ENCODE results near the gene ERICH3.

The ERICH3 gene

DNA sequence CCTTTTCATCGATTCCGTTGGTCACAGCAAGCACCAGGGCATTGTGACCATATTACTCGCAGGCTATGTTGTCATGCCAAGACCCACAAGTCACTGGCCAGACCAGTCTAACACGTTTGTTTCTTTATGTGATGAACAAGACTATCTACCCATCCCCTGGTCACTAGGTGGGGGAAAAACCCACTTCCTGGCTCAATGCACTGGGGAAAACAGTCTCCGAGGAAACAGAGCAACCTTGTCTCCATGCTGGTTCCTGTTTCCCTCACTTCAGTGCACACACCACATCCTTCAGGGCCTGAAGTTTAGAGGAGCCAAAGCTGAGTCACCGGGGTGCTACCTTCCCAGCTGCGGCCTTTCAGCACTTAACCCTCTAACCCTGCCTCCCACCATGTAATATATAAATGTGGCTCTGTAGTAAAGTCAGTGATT lies 20.9 kb downstream of the ERICH3 start:
- Histone ChIP-seq H3K4me1 (peaks cover 38 to 63% (median 45%) of the 10 kb centered on the region in 10 experiments), H3K9me3 (replicated peaks in 1 of 11) (peaks cover 0 to 16% (median 6%) of the 10 kb centered on the region in 11 experiments; a peak in 7 of 22 replicates), H3K9ac (peak overlapping the region in 9 of 11 experiments; percentile 65 to 81 (median 75); a peak in 18 of 22 replicates), H3K4me3 (peak overlapping the region in 4 of 10 experiments; percentile 4 to 43 (median 16); a peak in 4 of 20 replicates), H3K27ac (peak overlapping the region in 10 of 11 experiments; percentile 68 to 97 (median 94); a peak in 20 of 22 replicates), H3K36me3 (no peaks in the 10 kb centered on the region), H4K20me1 (no peaks in the 10 kb centered on the region), H3K27me3 (no peaks in the 10 kb centered on the region), H3K4me2 (peak overlapping the region; percentile 62 to 89 (median 82))
- TF ChIP-seq Cebpa-rat (IDR thresholded peaks at IDR 0.05) = peak in 2 of 11 experiments; percentile 30 to 43; a peak in 2 of 22 replicates

DNA sequence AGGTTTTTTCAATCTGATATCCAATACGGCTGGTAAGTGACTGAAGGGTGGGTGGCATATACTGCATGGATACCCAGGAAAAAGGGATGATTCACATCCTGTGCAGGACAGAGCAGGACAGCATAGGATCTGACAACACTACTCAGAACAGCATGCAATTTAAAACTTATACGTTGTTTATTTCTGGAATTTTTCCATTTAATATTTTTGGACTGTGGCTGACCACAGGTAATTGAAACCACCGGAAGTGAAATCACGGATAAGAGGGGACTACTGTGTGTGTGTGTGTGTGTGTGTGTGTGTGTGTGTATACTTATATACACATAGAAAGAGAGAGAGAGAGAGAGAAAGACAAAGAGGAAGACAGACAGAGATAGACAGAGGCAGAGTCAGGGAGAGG lies 23.0 kb downstream of the ERICH3 start:
- no peaks in the 10 kb centered on the region for H3K27me3 ChIP-seq
- peaks cover 0 to 5% (median 0%) of the 10 kb centered on the region in 11 experiments; a peak in 1 of 22 replicates for H3K9me3 ChIP-seq (replicated peaks in 1 of 11)
- peak overlapping the region in 2 of 11 experiments; percentile 22 to 26; a peak in 3 of 22 replicates for H3K9ac ChIP-seq
- H3K36me3 ChIP-seq = no peaks in the 10 kb centered on the region
- H3K4me3 ChIP-seq = no peak overlapping the region
- peak overlapping the region in 10 of 11 experiments; percentile 20 to 97 (median 94); a peak in 18 of 22 replicates for H3K27ac ChIP-seq
- H3K4me2 ChIP-seq = peak overlapping the region; percentile 40 to 89 (median 82); a peak in 21 of 22 replicates
- H4K20me1 ChIP-seq = no peaks in the 10 kb centered on the region
- no peak for TF ChIP-seq Cebpa-rat (IDR thresholded peaks at IDR 0.05)
- H3K4me1 ChIP-seq = peaks cover 38 to 69% (median 51%) of the 10 kb centered on the region in 10 experiments

DNA sequence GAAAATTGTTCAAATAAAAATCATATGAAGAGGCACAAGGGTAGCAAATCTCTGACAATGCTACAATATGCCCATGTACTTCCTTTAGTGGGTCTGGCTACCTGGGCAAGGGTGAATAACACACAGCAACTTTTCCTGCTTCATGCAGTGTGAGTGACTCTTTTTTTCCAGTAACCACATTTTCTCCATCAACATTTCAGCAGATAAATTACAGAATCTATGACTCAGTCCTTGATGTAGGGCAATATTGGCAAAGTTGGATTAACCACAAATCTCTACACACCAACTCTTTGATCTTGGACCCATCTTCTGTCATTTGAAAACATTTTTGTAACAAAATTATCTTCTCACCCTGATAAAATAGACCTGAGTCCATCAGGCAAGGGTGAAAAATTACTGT lies 31.7 kb downstream of the ERICH3 start:
- no peaks in the 10 kb centered on the region for H3K36me3 ChIP-seq
- no peak overlapping the region for H3K4me3 ChIP-seq
- no peak overlapping the region for H3K9ac ChIP-seq
- H3K27ac ChIP-seq = no peak overlapping the region
- no peaks in the 10 kb centered on the region for H4K20me1 ChIP-seq
- H3K27me3 ChIP-seq = no peaks in the 10 kb centered on the region
- H3K4me2 ChIP-seq = no peak overlapping the region; a peak in 1 of 22 replicates
- H3K4me1 ChIP-seq = peaks cover 0 to 3% (median 2%) of the 10 kb centered on the region in 10 experiments; a peak in 10 of 20 replicates
- H3K9me3 ChIP-seq (replicated peaks in 1 of 11) = no peaks in the 10 kb centered on the region
- TF ChIP-seq Cebpa-rat (IDR thresholded peaks at IDR 0.05) = no peak

DNA sequence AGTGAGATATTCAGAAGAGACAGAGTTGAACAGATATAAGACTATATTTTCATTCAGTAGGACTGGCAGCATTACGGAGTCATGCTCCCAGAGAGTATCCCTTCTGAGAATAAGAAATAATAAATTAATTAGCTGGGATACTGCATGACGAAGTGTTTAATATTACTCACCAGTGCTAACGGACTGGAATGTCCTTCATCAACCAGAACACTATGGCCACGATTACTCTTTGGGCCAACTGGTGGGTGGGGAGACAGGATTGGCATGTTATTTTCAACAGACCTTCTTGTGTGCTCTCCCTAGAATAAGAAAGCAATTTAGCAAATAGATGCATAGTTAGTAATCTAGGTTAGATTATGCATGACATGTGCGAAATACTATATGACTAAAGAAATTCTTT lies 32.4 kb downstream of the ERICH3 start:
- no peaks in the 10 kb centered on the region for H4K20me1 ChIP-seq
- no peak overlapping the region for H3K9ac ChIP-seq
- no peak overlapping the region for H3K4me2 ChIP-seq
- no peaks in the 10 kb centered on the region for H3K9me3 ChIP-seq (replicated peaks in 1 of 11)
- H3K27ac ChIP-seq = no peak overlapping the region
- no peak overlapping the region for H3K4me3 ChIP-seq
- no peak for TF ChIP-seq Cebpa-rat (IDR thresholded peaks at IDR 0.05)
- no peaks in the 10 kb centered on the region; a peak in 1 of 20 replicates for H3K4me1 ChIP-seq
- H3K27me3 ChIP-seq = no peaks in the 10 kb centered on the region
- no peaks in the 10 kb centered on the region for H3K36me3 ChIP-seq

DNA sequence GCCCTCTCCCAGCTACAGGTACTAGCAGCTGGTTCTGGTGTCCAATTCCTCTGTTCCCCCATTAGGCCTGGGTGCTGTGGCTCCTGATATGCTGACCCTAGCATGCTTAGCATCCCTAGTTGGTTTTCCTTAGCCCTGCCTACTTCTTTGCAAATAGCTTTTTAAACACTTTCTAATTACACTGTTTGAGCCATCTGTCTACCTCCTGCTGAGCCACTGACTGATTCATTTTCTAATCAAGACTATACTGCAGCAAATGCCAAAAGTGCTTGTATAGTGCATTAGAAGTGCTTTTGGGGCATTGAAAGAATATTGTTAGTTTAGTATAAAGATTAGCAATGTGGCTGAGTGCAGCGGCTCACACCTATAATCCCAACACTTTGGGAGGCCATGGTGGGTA lies 36.3 kb downstream of the ERICH3 start:
- Histone ChIP-seq H3K27ac (no peak overlapping the region), H3K36me3 (no peaks in the 10 kb centered on the region), H3K4me1 (no peaks in the 10 kb centered on the region; a peak in 1 of 20 replicates), H3K4me3 (no peak overlapping the region), H4K20me1 (no peaks in the 10 kb centered on the region), H3K27me3 (no peaks in the 10 kb centered on the region), H3K9me3 (replicated peaks in 1 of 11) (no peaks in the 10 kb centered on the region), H3K4me2 (no peak overlapping the region), H3K9ac (no peak overlapping the region)
- TF ChIP-seq Cebpa-rat (IDR thresholded peaks at IDR 0.05) = no peak

DNA sequence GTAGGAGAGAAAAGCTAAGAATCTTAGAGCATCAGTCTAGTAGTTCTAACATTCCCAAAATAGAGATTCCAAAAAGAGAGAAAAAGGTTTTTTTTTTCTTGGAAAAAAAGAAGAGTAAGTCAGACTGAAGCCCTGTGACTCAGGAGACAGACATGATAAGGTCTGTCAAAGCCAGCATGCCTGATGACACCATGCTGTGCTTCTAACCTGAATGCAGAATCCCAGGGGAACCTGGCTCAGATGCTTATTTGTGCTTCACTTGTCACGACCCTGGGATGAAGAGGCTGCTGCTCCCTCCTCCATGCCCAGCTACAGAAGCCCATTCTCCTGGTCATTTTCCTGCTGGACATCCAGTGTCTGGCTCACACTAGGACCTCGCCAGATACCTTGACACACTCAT lies 44.3 kb downstream of the ERICH3 start:
- no peaks in the 10 kb centered on the region for H3K36me3 ChIP-seq
- no peaks in the 10 kb centered on the region for H3K27me3 ChIP-seq
- no peak overlapping the region for H3K4me2 ChIP-seq
- no peak overlapping the region for H3K27ac ChIP-seq
- H3K9me3 ChIP-seq (replicated peaks in 1 of 11) = no peaks in the 10 kb centered on the region
- no peaks in the 10 kb centered on the region for H4K20me1 ChIP-seq
- no peak overlapping the region for H3K9ac ChIP-seq
- no peak overlapping the region for H3K4me3 ChIP-seq
- H3K4me1 ChIP-seq = no peaks in the 10 kb centered on the region
- TF ChIP-seq Cebpa-rat (IDR thresholded peaks at IDR 0.05) = no peak

DNA sequence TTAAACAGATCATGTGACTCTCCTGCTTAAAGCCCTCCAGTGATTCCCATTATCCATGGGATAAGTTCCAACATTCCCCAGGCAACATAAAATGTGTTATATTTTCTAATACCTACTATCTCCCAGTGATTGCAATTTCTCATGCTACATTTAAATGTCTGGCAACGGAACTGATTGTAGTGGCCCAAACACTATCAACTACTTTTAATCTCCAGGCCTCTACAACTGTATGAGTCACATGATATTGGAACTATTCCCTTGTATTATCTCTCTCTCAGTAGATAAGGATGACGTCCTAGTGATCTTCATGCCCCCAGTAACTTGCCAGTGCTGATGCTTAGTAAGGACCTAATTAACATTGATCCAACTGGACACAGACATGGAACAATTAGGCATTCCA lies 49.9 kb downstream of the ERICH3 start:
- no peak overlapping the region for H3K4me3 ChIP-seq
- no peaks in the 10 kb centered on the region for H4K20me1 ChIP-seq
- no peak overlapping the region for H3K9ac ChIP-seq

DNA sequence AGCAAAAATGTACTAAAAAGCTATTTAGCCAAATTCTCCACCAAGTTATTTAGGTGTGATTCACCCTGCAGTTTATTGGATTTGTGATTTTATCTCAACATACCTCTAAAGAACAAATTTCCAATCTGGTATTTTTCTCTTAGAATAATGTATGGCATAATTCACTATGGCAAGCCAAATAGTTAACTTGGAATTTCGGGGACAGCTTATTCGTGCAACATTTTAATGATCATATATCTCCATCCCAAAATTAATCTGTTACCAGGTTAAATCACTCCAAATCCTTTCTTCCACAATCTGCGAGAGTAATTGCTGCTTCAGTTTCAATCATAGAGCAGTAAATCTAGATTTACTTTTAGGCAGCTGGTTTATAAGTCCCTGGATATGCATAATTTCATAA lies 53.4 kb downstream of the ERICH3 start:
- no peak for TF ChIP-seq Cebpa-rat (IDR thresholded peaks at IDR 0.05)
- H4K20me1 ChIP-seq = no peaks in the 10 kb centered on the region
- H3K27ac ChIP-seq = no peak overlapping the region
- H3K9ac ChIP-seq = no peak overlapping the region
- 0 out of 20 replicates have a peak, but pooled peaks cover 0 to 4% (median 0%) of the 10 kb centered on the region in 10 experiments for H3K4me1 ChIP-seq
- no peaks in the 10 kb centered on the region for H3K27me3 ChIP-seq
- H3K36me3 ChIP-seq = no peaks in the 10 kb centered on the region
- H3K9me3 ChIP-seq (replicated peaks in 1 of 11) = no peaks in the 10 kb centered on the region
- no peak overlapping the region for H3K4me3 ChIP-seq
- no peak overlapping the region for H3K4me2 ChIP-seq

More for the DNA sequence above, 49.9 kb downstream of the ERICH3 start:
- no peaks in the 10 kb centered on the region for H3K27me3 ChIP-seq
- H3K9me3 ChIP-seq (replicated peaks in 1 of 11) = no peaks in the 10 kb centered on the region
- H3K4me2 ChIP-seq = no peak overlapping the region
- no peak for TF ChIP-seq Cebpa-rat (IDR thresholded peaks at IDR 0.05)
- H3K4me1 ChIP-seq = 0 out of 20 replicates have a peak, but pooled peaks cover 0 to 4% (median 0%) of the 10 kb centered on the region in 10 experiments
- no peaks in the 10 kb centered on the region for H3K36me3 ChIP-seq
- no peak overlapping the region for H3K27ac ChIP-seq

DNA sequence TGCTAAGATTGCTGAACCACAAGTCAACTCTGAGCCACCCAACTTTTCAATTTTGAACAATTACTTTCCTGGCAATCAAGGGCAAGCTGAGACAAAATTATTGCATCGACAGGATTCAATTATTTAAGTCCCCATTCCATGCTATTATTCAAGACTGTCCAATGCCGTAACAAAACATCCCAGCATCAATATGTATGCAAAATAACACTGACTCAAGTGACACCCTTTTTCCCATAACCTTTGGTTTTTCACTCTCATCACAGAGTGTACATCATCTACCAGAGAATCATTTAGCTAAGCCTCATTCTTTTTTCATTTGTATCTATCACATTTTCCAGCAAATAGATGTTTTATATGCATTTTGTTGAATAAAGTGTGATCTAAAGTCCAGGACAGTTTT lies 54.6 kb downstream of the ERICH3 start:
- Histone ChIP-seq H3K27ac (no peak overlapping the region), H3K4me3 (no peak overlapping the region), H3K9me3 (replicated peaks in 1 of 11) (no peaks in the 10 kb centered on the region), H3K9ac (no peak overlapping the region), H3K36me3 (no peaks in the 10 kb centered on the region), H3K4me1 (0 out of 20 replicates have a peak, but pooled peaks cover 0 to 4% (median 0%) of the 10 kb centered on the region in 10 experiments), H3K27me3 (no peaks in the 10 kb centered on the region), H4K20me1 (no peaks in the 10 kb centered on the region), H3K4me2 (no peak overlapping the region)
- TF ChIP-seq Cebpa-rat (IDR thresholded peaks at IDR 0.05) = no peak

DNA sequence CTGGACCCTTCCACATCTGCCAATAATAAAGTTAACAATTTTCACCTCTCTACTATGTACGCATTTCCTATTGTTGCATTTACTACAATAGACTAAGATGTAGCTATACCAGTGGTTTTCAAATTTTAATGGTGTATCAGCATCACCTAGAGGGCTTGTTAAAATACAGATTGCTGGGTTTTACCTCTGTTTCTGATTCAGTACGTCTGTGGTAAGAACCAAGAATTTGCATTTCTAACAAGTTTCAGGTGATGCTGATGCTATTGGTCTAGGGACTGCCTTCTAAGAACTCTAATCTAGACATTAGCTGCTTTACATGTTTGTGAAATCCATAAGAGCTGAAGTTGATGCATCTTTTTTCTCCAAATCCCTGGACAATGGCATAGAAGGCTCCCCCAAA lies 59.7 kb downstream of the ERICH3 start:
- no peaks in the 10 kb centered on the region for H3K36me3 ChIP-seq
- no peak overlapping the region for H3K4me2 ChIP-seq
- no peaks in the 10 kb centered on the region for H3K27me3 ChIP-seq
- no peak overlapping the region for H3K4me3 ChIP-seq
- H3K9me3 ChIP-seq (replicated peaks in 1 of 11) = no peaks in the 10 kb centered on the region
- no peak for TF ChIP-seq Cebpa-rat (IDR thresholded peaks at IDR 0.05)
- no peak overlapping the region for H3K27ac ChIP-seq
- no peaks in the 10 kb centered on the region for H4K20me1 ChIP-seq
- no peaks in the 10 kb centered on the region for H3K4me1 ChIP-seq
- no peak overlapping the region for H3K9ac ChIP-seq
